ENCODE results near the gene MAN1C1.

DNA sequence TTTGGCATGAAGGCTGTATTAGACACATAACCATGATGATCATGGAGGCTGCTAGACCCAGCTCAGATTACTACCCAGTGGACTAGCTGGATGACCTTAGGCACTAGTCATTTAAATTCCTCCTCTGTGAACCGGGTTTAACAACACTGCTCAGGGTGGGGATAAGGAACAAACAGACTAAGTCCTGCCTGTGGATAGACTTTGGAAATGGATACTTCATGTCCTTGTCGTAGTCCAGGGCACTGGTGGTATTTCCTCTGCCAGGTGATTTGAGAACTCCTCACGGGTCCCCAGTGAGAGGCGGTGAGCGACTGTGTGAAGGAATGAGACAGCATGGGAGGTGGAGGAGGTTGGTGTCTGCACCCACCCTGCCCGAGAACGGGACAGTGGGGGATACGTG is 110.5 kb downstream of the MAN1C1 start:
- TF ChIP-seq SNAI2 (CRISPR knock-in tag; IDR thresholded peaks at IDR 0.05): no peak
- no peak for TF ChIP-seq BACH2 (CRISPR knock-in tag; IDR thresholded peaks at IDR 0.05; ENCODE audit: borderline replicate concordance)
- TF ChIP-seq ARNTL (CRISPR knock-in tag; IDR thresholded peaks at IDR 0.05; ENCODE audit: borderline replicate concordance, low read depth): no peak
- TF ChIP-seq ZFP3 (CRISPR knock-in tag; IDR thresholded peaks at IDR 0.05): no peak
- no peak for TF ChIP-seq TCF4 (CRISPR knock-in tag; IDR thresholded peaks at IDR 0.05; ENCODE audit: borderline replicate concordance)
- TF ChIP-seq, protein P1, sequence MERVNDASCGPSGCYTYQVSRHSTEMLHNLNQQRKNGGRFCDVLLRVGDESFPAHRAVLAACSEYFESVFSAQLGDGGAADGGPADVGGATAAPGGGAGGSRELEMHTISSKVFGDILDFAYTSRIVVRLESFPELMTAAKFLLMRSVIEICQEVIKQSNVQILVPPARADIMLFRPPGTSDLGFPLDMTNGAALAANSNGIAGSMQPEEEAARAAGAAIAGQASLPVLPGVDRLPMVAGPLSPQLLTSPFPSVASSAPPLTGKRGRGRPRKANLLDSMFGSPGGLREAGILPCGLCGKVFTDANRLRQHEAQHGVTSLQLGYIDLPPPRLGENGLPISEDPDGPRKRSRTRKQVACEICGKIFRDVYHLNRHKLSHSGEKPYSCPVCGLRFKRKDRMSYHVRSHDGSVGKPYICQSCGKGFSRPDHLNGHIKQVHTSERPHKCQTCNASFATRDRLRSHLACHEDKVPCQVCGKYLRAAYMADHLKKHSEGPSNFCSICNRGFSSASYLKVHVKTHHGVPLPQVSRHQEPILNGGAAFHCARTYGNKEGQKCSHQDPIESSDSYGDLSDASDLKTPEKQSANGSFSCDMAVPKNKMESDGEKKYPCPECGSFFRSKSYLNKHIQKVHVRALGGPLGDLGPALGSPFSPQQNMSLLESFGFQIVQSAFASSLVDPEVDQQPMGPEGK (CRISPR knock-in tag; IDR thresholded peaks at IDR 0.05; ENCODE audit: borderline replicate concordance): no peak
- TF ChIP-seq TOX (CRISPR knock-in tag; IDR thresholded peaks at IDR 0.05; ENCODE audit: borderline replicate concordance): no peak
- no peak for TF ChIP-seq CSDC2 (CRISPR knock-in tag; IDR thresholded peaks at IDR 0.05)
- TF ChIP-seq, protein P2, sequence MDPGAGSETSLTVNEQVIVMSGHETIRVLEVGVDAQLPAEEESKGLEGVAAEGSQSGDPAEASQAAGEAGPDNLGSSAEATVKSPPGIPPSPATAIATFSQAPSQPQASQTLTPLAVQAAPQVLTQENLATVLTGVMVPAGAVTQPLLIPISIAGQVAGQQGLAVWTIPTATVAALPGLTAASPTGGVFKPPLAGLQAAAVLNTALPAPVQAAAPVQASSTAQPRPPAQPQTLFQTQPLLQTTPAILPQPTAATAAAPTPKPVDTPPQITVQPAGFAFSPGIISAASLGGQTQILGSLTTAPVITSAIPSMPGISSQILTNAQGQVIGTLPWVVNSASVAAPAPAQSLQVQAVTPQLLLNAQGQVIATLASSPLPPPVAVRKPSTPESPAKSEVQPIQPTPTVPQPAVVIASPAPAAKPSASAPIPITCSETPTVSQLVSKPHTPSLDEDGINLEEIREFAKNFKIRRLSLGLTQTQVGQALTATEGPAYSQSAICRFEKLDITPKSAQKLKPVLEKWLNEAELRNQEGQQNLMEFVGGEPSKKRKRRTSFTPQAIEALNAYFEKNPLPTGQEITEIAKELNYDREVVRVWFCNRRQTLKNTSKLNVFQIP (CRISPR knock-in tag; IDR thresholded peaks at IDR 0.05; ENCODE audit: borderline replicate concordance, low read depth): no peak
- TF ChIP-seq ZFP30 (CRISPR knock-in tag; IDR thresholded peaks at IDR 0.05): no peak
- TF ChIP-seq PPARA (CRISPR knock-in tag; IDR thresholded peaks at IDR 0.05; ENCODE audit: borderline replicate concordance): no peak
- no peak for TF ChIP-seq OSR1 (CRISPR knock-in tag; IDR thresholded peaks at IDR 0.05)

Measured in SK-N-SH treated with all-trans-retinoic acid at 6 μM for 48 hours (cell line).